Activated CD8-positive, alpha-beta memory T cell treated with anti-CD3 and anti-CD28 coated beads, Interleukin-2, amount 50 U/mL, for 48 hours (primary cell): Measurements from ENCODE around the gene TAL2.
A peak's percentile ranks its signal among the peaks of the same experiment; 100 is the strongest.
"Not testable (repeated sequence)": the region's sequence is repeated elsewhere in the genome, so short reads cannot be mapped to it uniquely, and the experiment has no call there.

Source experiments
- DNase-seq: peaks from one replicate; pipeline ENCODE4 v3.0.0-alpha.2; 2020

Gene TAL2

DNA sequence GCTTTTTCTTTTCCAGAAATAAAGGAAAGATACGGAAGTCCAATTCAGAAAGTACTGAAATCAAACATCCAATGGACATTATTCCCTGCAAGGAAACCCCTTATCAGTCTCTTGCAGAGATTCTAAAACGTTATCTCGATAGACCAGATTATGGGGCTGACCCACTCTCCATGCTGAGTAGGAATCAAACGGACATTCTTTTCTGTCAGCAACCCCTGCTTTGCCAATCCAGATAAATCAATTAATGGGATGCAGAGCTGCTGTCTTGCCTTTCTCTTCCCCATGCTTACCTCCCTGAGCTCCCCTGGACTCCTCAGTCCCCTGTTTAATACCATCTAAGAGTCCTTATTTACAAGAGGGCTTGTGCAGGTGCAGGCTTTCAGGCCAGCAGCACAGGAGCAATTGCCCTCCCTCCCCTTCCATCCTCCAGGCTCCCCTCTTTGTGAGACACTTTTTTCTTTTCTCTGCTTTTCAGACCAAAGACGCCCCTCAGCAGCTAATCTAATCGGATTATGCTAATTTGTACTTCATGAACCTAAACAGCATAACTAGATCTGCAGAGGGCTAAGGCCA, 14.2 kb downstream of the TAL2 start:
- no peak for DNase-seq

GRCh38 chr9:105678163-105678562, 15.9 kb downstream of the TAL2 start:
- DNase-seq, result no peak

GRCh38 chr9:105678781-105679180, 16.5 kb downstream of the TAL2 start:
- DNase-seq, result no peak

DNA sequence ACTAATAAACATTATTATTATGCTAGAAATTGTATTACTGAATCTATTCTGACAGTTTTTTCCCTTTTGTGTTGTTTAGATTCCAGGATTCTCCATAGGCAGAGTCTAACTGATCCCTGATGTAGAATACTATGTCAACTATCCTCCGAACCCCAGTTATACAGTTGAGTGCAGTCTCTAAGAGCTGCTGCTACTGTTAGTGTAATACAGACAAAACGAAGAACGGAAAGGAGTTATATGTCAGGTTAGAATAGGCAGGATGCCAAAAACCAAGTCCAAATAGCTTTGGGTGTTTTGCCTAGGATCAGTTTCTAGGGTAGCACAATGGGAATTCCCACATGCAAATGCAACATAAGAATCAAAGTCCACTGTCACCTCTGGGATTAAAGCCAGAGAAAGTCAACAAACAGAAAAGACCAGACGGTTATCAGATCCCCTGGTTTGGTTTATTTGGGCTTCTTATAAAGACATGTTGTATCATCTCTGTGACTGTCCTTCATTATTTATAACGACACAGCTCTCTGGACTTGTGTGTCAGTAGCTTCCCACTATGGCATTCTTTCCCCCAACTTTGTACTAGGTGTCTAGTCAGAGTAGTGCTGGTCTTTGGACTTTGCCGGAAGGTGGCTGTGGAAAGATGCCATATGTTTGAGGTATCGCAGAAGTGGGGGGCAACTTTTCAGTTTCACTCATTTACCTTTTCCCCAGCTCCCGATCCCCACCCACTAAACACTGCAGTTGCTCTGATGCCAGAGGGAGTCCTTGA, 17.2 kb downstream of the TAL2 start:
- no peak for DNase-seq

GRCh38 chr9:105681313-105681712, 19.1 kb downstream of the TAL2 start:
- no peak for DNase-seq

- DNase-seq, result no peak
Observed at GRCh38 chr9:105681724-105682123, 19.5 kb downstream of the TAL2 start.

DNA sequence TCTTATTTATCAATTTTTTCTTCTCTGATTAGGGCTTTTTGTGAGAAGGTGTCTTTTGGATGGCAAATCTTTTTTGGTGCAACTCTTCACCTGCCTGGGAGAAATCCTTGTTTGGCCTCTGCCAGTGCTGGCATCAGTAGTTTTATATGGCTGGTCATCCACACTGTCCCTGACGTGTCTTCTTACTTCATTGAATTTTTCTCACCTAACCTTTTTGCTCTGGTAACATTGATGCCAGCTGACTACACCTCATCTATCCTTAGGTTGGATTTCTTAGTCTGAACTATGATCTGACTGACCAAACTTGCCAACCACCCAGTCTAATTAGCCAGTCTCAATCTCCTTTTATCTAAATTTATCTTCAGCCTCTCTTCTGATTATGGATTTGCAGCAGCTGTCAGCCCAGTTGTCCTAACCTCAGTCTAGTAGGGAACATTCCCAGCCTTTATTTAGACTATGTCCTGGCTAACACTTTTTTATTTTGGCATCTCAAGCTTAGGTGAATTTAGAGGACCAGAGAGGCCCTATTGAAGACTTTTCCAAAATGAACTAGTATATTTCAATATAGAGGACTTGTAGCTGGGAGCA, 21.5 kb downstream of the TAL2 start:
- no peak for DNase-seq

DNA sequence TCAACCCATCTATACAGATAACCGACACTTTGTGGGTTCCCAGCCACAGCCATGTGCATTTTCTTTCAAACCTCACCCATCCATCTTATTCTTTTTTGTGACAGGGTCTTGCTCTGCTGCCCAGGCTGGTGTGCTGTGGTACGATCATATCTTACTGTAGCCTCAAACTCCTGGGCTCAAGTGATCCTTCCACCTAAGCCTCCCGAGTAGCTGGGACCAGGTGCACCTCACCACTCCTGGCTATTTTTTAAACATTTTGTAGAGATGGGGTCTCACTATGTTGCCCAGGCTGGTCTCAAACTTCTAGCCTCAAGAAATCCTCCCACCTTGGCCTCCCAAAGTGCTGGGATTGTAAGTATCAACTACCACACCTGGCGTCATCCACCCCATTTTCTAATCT, 24.7 kb downstream of the TAL2 start:
- no peak for DNase-seq

- DNase-seq, result no peak
Observed at GRCh38 chr9:105690742-105691141, 28.5 kb downstream of the TAL2 start.

GRCh38 chr9:105693435-105694189, 31.4 kb downstream of the TAL2 start:
- no peak for DNase-seq

DNA sequence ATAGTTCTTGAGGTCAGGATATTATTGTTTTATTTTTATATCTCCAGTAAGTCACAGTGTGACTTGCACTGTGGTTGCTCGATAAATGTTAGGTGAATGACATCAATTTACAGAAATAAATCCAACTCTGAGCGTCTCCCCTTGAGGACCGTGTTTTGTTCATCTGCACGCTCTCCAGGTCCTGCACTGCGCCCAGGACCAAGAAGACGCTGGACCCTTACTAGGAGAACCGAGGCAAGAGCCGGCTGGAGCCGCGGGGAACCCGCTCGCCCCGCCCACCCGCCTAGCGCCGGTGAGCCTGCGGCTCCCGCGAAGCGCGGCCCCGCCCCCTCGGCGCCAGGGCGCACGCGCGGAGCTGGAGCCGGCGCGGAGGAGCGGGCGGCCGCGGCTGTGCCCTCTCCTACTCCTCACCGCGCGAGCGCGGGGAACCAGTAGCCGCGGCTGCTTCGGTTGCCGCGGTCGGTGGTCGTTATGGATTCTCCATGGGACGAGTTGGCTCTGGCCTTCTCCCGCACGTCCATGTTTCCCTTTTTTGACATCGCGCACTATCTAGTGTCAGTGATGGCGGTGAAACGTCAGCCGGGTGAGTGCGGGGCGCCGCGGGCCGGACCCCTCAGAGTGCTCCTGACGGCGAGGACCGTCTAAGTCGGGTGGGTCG, 32.1 kb downstream of the TAL2 start, which contains the start of gene TMEM38B:
Gene TMEM38B (plus strand): TSS at position 352 of the 658 bp plus-strand sequence. CDS start 120 bp downstream, at position 472.
- peak; percentile 89 for DNase-seq

DNA sequence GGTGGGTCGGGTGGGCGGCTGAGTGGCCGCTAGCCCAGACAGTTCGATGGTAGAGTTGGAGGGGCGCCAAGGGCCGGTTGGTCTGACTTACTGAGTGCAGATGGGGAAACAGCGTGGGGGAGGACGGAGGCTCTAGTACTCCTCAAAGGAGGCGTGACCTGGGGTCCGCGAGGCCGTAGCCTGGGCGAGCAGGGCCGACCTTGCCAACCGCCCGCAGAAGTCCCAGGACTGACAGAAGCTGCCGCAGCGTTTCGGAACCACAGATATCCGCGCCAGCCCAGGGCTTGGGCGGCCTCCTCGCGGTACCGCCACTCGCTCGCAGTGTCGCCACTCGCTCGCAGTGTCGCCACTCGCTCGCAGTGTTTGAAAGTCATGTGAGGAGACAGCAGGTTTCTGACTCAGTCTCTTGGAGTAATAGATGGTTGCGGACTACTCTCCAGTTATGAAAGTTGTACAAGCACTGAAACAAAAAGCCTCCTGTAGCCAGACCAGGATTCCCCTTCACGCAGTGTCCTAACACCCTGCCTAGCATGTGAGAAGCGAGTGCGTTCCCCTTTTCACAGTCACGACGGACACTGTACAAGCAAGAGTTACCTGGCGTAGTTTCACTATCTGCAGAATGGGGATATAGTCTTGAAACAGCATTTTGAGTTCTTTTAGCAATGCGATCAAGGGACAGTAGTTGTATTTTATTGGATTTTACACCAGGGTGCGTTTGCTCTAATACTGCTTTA, 32.8 kb downstream of the TAL2 start:
- peak; percentile 79 for DNase-seq

DNA sequence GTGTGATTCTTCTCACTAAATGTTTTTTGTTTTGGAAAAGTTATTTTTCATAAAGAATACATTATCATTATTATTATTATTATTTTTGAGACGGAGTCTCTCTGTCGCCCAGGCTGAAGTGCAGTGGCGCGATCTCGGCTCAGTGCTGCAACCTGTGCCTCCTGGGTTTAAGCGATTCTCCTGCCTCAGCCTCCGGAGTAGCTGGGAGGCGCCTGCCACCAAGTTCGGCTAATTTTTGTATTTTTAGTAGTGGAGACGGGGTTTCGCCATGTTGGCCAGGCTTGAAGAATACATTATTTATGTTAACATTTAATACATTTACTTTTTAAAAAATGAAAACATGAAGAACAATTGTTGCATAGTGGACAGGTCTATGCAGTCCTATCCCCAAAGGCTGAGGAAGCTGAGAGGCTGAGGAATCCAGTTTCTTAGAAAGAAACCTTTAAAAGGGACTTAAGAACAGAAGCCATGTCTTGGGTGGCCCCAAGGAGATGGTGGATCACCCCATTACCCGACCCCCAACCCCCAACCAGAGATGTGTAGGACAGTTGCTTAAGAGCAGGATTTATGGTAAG, 34.0 kb downstream of the TAL2 start:
- DNase-seq, result no peak

DNA sequence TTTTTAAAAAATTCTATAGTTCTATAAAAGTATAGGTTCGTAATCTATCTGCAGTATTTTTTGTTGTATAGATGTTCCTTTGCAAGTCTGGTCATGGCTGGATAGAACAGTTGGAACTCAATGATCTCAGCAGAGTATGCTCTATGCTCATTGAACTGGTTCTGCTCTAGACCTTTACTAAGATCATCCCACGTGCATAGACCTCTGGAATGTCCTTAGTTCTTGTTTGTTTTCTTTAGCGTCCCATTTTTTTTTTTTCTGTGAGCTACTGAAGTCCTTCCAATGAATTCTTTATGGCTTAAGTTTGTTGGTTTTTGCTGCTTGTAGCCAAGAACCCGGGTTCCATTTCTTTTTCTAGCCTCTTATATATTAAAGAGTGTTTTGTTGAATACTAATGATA, 35.6 kb downstream of the TAL2 start:
- DNase-seq, result no peak

GRCh38 chr9:105698348-105698870, 36.2 kb downstream of the TAL2 start:
- no peak for DNase-seq

DNA sequence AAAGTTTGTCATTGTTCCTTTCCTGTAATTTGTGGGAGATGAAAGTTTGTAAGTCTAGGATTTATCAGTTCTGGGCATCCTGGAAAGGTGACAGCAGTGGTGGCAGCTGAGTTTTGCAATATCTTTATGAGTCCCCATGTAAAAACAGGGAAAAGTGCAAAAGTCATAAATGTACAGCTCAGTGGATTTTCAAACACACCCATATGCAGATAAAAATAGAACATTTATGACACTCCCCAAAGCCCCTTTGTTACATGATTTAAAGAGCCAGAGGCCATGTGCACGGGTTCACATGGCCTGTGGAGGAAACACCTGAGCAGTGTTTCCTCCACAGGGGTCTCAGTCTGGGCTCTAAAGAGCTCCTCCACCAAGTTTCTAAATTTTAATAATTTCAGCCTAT, 38.4 kb downstream of the TAL2 start:
- no peak for DNase-seq

DNA sequence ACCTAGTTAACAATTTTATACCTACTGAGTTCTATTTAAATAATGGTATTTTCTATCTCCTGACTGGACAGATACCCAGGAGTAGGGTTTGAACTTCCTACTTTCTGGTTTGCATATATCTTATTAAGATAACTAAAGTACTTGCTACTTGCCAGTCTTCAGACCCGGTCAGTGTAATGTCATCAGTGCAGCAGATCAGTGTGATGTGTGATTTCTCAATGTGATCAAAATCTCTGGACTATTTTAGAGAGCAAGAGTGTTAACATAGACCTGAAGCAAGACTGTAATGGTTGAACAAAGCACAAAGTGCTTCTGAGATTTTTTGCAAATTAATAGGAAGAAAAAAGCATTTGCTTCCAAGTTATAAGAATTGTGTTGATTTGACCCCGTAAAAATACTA, 38.9 kb downstream of the TAL2 start:
- no peak for DNase-seq

DNA sequence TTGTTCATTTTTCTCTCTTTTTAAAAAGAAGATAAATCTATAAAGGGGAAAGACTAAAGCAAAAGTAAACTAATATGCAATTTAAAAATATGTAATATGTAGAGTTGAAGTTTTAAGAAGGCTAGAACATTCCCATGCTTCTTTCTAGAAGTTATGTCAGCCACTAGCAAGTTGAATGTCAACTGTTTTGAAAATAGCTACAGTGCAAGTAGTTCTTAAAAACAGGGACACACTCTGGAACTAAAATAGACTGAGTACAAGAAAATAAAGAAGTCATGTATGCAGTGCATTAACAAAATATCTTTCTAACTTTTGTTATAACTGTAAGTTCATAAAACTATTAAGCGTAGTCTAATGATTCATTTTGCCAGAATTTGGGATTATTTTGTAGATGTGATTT, 40.0 kb downstream of the TAL2 start:
- DNase-seq, result no peak

- DNase-seq, result not testable (repeated sequence)
Observed at GRCh38 chr9:105703638-105704037, 41.4 kb downstream of the TAL2 start.

GRCh38 chr9:105706156-105706555, 43.9 kb downstream of the TAL2 start:
- DNase-seq, result no peak

GRCh38 chr9:105708405-105708804, 46.1 kb downstream of the TAL2 start:
- DNase-seq, result no peak

DNA sequence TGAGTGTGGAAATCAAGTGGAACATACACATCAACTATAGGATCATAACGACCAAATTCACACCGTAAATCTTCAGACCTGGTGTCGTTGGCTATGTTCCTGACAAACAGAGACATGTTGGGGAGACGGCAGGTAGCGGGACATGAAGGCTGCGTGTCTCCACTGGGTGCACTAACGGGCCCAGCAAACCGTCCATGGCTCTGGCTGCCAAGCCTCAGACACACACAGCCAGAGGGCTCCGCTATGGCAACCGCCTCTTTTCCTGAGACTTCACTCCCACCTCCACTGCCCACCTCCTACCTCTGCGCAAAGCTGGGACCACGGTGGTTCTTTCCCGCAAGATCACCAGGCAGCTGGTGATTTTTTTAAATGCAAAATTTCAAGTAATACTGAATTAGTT, 48.4 kb downstream of the TAL2 start:
- DNase-seq, result no peak
